Measurements from ENCODE around the gene ZNF396.

The ZNF396 gene

DNA sequence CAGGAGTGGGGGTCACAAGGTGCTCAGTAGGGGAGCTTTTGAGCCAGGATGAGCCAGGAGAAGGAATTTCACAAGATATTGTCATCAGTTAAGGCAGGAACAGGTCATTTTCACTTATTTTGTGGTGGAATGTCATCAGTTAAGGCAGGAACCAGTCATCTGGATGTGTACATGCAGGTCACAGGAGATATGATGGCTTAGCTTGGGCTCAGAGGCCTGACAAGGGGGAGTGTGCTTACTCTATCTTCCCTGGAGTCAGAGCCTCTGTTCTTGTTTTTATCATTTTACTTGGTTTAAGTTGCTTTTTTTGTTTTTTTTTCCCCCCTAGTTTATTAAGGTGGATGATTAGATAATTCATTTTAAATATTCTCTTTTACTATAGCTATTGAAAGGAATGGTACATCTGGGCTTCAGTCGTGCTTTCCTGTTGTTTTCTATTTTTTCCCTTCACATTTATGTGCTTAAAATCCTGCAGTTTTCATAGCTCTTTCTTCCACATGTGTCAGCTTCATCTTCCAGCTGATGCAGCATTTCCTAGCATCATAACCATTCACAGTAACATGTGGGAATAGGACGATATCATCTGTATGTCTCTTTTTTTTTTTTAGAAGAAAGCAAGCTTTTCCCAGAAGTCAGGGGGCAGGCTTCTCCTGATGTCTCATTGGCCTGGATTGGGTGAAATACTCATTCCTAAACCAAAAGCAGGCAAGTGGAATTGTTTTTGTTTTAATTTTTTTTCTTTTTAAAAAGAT, 15.4 kb downstream of the ZNF396 start:
- no peaks in the 10 kb centered on the region for H3K27me3 ChIP-seq (ENCODE audit: control insufficient read depth, insufficient read depth, low read length)
- H3K4me3 ChIP-seq (ENCODE audit: low read depth, low read length): no peak overlapping the region
- peaks cover 3% of the 10 kb centered on the region for H3K9me3 ChIP-seq (ENCODE audit: control insufficient read depth, insufficient read depth, low read depth, low read length)
- no peaks in the 10 kb centered on the region for H3K36me3 ChIP-seq (ENCODE audit: control insufficient read depth, insufficient read depth, low read length)
- no peak overlapping the region for H3K27ac ChIP-seq (ENCODE audit: low read depth, low read length)
- H3K9ac ChIP-seq (ENCODE audit: low read length): no peak overlapping the region
- no peaks in the 10 kb centered on the region for H3K4me1 ChIP-seq (ENCODE audit: control insufficient read depth, insufficient read depth, low read length)

DNA sequence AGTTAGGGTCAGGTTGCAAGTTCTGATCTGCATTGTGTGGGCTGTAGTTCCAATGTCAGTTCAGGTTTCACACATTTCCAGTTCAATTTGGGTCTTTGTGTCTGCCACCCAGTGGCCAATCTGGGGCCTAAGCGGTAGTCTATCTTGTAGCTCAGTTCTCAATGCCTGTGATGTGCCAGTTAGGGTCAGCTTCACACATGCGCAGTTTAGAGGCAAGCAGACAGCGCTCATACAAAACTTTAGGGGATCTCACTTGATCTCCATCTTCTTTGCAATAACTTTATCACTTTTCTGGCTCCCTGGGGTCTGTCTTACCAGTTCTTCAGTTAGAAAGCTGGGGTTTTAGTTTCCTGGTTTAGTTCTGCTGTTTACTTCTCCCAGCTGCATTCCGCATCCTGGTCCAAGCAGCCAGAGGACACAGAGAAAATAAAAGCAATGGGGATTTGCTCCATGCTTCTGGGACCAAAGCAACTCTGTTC, 22.0 kb downstream of the ZNF396 start:
- Histone ChIP-seq H3K27me3 (ENCODE audit: control insufficient read depth, insufficient read depth, low read length) (no peaks in the 10 kb centered on the region), H3K9ac (ENCODE audit: low read length) (no peak overlapping the region), H3K4me1 (ENCODE audit: control insufficient read depth, insufficient read depth, low read length) (peaks cover 11% of the 10 kb centered on the region), H3K27ac (ENCODE audit: low read depth, low read length) (no peak overlapping the region), H3K9me3 (ENCODE audit: control insufficient read depth, insufficient read depth, low read depth, low read length) (peaks cover 36% of the 10 kb centered on the region), H3K36me3 (ENCODE audit: control insufficient read depth, insufficient read depth, low read length) (no peaks in the 10 kb centered on the region), H3K4me3 (ENCODE audit: low read depth, low read length) (no peak overlapping the region)

DNA sequence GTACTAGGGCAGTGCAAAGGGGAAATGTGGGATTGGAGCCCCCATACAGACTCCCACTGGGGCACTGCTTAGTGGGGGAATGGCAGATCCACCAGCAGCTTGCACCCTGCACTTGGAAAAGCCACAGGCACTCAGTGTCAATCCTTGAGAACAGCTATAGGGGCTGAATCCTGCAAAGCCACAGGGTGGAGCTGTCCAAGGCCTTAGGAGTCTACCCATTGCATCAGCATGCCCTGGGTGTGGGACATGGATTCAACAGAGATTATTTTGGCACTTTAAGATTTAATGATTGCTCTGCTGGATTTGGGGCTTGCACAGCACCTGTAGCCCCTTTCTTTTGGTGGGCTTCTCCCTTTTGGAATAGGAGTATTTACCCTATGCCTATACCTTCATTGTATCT, 24.4 kb downstream of the ZNF396 start:
- Histone ChIP-seq H3K9ac (ENCODE audit: low read length) (no peak overlapping the region), H3K9me3 (ENCODE audit: control insufficient read depth, insufficient read depth, low read depth, low read length) (peaks cover 36% of the 10 kb centered on the region), H3K4me3 (ENCODE audit: low read depth, low read length) (no peak overlapping the region), H3K4me1 (ENCODE audit: control insufficient read depth, insufficient read depth, low read length) (peaks cover 11% of the 10 kb centered on the region), H3K27ac (ENCODE audit: low read depth, low read length) (no peak overlapping the region), H3K27me3 (ENCODE audit: control insufficient read depth, insufficient read depth, low read length) (no peaks in the 10 kb centered on the region), H3K36me3 (ENCODE audit: control insufficient read depth, insufficient read depth, low read length) (no peaks in the 10 kb centered on the region)

DNA sequence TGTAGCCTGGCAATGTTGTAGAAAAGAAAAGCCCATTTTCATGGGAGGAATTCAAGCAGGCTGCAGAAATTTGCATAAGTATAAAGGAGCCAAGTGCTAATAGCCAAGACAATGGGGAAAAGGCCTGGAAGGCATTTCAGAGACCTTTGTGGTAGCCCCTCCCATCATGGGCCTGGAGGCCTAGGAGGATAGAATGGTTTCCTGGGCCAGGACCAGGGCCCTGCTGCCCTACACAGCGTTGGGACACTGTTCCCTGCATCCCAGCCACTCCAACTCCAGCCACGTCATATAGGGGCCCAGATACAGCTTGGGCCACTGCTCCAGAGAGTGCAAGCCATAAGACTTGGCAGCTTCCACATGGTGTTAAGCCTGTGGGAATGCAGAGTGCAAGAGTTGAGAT, 24.9 kb downstream of the ZNF396 start:
- Histone ChIP-seq H3K27me3 (ENCODE audit: control insufficient read depth, insufficient read depth, low read length) (no peaks in the 10 kb centered on the region), H3K36me3 (ENCODE audit: control insufficient read depth, insufficient read depth, low read length) (no peaks in the 10 kb centered on the region), H3K4me1 (ENCODE audit: control insufficient read depth, insufficient read depth, low read length) (peaks cover 11% of the 10 kb centered on the region), H3K9me3 (ENCODE audit: control insufficient read depth, insufficient read depth, low read depth, low read length) (peaks cover 36% of the 10 kb centered on the region), H3K9ac (ENCODE audit: low read length) (no peak overlapping the region), H3K4me3 (ENCODE audit: low read depth, low read length) (no peak overlapping the region), H3K27ac (ENCODE audit: low read depth, low read length) (no peak overlapping the region)

- Histone ChIP-seq H3K9me3 (ENCODE audit: control insufficient read depth, insufficient read depth, low read depth, low read length) (peaks cover 23% of the 10 kb centered on the region), H3K27me3 (ENCODE audit: control insufficient read depth, insufficient read depth, low read length) (no peaks in the 10 kb centered on the region), H3K4me1 (ENCODE audit: control insufficient read depth, insufficient read depth, low read length) (peaks cover 11% of the 10 kb centered on the region), H3K36me3 (ENCODE audit: control insufficient read depth, insufficient read depth, low read length) (no peaks in the 10 kb centered on the region), H3K4me3 (ENCODE audit: low read depth, low read length) (no peak overlapping the region), H3K27ac (ENCODE audit: low read depth, low read length) (no peak overlapping the region), H3K9ac (ENCODE audit: low read length) (no peak overlapping the region)
Measured at GRCh38 chr18:35348001-35348400, 29.1 kb downstream of the ZNF396 start.

GRCh38 chr18:35345950-35346349, 31.2 kb downstream of the ZNF396 start:
- Histone ChIP-seq H3K9me3 (ENCODE audit: control insufficient read depth, insufficient read depth, low read depth, low read length) (peaks cover 3% of the 10 kb centered on the region; the same call in 1 of the 2 replicates), H3K4me1 (ENCODE audit: control insufficient read depth, insufficient read depth, low read length) (peaks cover 11% of the 10 kb centered on the region), H3K36me3 (ENCODE audit: control insufficient read depth, insufficient read depth, low read length) (peaks cover 3% of the 10 kb centered on the region), H3K4me3 (ENCODE audit: low read depth, low read length) (no peak overlapping the region), H3K27me3 (ENCODE audit: control insufficient read depth, insufficient read depth, low read length) (no peaks in the 10 kb centered on the region), H3K9ac (ENCODE audit: low read length) (no peak overlapping the region), H3K27ac (ENCODE audit: low read depth, low read length) (no peak overlapping the region)

GRCh38 chr18:35345460-35345921, 31.6 kb downstream of the ZNF396 start:
- Histone ChIP-seq H3K4me3 (ENCODE audit: low read depth, low read length) (no peak overlapping the region), H3K9me3 (ENCODE audit: control insufficient read depth, insufficient read depth, low read depth, low read length) (no peaks in the 10 kb centered on the region; the same call in 1 of the 2 replicates), H3K9ac (ENCODE audit: low read length) (no peak overlapping the region), H3K27ac (ENCODE audit: low read depth, low read length) (no peak overlapping the region), H3K4me1 (ENCODE audit: control insufficient read depth, insufficient read depth, low read length) (peaks cover 11% of the 10 kb centered on the region), H3K27me3 (ENCODE audit: control insufficient read depth, insufficient read depth, low read length) (no peaks in the 10 kb centered on the region), H3K36me3 (ENCODE audit: control insufficient read depth, insufficient read depth, low read length) (peaks cover 7% of the 10 kb centered on the region)

DNA sequence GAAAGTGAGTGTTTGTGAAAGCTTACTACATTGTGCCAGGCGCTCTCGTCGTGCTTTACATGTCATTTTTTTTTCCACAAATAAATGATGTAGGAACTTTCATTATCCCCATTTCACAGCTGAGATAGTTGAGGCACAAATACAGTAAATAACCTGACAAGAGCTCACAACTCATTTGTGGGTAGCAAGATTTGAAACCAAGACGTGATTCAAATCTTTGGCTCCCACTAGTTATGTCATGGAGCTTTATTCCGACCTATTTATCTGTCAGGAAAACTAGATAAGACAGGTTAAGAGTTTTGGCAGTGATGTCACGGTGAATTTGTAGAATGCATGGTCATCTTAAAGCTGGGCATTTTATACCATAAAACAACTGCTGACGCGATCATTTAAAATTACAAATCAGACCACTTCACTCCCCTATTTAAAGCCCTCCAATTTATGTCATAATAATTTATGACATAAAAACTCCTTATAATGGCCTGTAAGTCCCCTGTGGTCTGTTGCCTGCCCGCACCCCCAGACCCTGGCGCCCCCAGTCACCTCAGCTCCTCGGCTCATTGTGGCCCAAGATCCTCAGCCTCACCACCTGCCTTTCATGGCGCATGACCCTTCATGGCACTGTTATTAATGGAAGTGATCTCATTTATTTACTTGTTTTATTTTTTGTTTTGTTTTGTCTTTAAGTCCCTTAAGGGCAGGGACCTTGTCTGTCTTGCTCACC, 32.2 kb downstream of the ZNF396 start:
- H3K27me3 ChIP-seq (ENCODE audit: control insufficient read depth, insufficient read depth, low read length): no peaks in the 10 kb centered on the region
- H3K36me3 ChIP-seq (ENCODE audit: control insufficient read depth, insufficient read depth, low read length): peaks cover 13% of the 10 kb centered on the region
- H3K27ac ChIP-seq (ENCODE audit: low read depth, low read length): no peak overlapping the region
- H3K4me1 ChIP-seq (ENCODE audit: control insufficient read depth, insufficient read depth, low read length): peaks cover 11% of the 10 kb centered on the region
- H3K4me3 ChIP-seq (ENCODE audit: low read depth, low read length): peak overlapping the region; percentile 90
- peak overlapping the region; percentile 99 for H3K9ac ChIP-seq (ENCODE audit: low read length)
- H3K9me3 ChIP-seq (ENCODE audit: control insufficient read depth, insufficient read depth, low read depth, low read length): no peaks in the 10 kb centered on the region; the same call in 1 of the 2 replicates

DNA sequence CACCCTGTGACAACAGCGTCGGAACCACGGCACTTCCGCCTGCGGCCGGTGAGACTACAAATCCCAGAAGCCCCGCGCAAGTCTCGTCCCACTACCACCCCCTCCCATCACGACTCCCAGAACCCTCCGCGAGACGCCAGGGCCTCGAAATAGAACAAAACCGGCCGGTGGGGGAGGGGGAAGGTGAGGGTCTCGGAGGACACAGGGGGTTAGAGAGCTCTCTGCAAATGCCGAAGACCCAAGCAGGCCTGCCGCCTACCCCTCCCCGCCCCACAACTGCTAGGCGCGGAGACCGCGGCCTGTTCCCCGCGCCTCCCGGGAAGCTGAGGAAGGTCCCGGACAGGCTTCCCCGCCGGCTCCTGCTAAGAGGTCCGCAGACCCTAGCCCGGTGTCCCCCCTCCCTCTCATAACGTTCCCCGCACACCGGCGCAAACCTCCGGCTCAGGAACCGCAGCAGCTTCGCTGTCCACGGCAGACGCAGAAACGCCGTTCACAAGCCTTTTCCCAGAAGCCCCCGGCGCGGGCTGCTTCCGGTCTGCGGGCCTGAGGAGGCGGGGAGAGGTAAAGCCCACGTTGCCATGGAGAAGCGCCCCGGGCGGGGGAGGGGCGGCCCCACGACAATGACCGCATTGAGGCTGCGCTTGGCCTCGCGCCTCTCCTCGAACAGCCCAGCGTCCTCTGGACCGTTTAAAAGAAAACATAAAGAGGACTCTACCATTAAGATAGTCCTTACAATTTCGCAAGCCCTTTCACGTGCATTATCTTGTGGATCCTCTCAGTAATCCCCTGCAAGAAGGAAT, 33.0 kb downstream of the ZNF396 start, which contains the start of gene ZNF24:
TSS of gene ZNF24 (minus strand) at position 485 of the 800 bp plus-strand sequence. CDS start 3,770 bp downstream, outside the sequence.
- H3K27me3 ChIP-seq (ENCODE audit: control insufficient read depth, insufficient read depth, low read length): no peaks in the 10 kb centered on the region
- peak within 1 kb of the TSS; percentile 99 for H3K9ac ChIP-seq (ENCODE audit: low read length)
- peak within 1 kb of the TSS; percentile 99 for H3K27ac ChIP-seq (ENCODE audit: low read depth, low read length)
- H3K4me1 ChIP-seq (ENCODE audit: control insufficient read depth, insufficient read depth, low read length): peaks cover 11% of the 10 kb centered on the region
- H3K4me3 ChIP-seq (ENCODE audit: low read depth, low read length): peak within 1 kb of the TSS; percentile 90
- no peaks in the 10 kb centered on the region for H3K9me3 ChIP-seq (ENCODE audit: control insufficient read depth, insufficient read depth, low read depth, low read length)
- peaks cover 21% of the 10 kb centered on the region for H3K36me3 ChIP-seq (ENCODE audit: control insufficient read depth, insufficient read depth, low read length)

GRCh38 chr18:35343488-35343935, 33.6 kb downstream of the ZNF396 start:
- H3K9me3 ChIP-seq (ENCODE audit: control insufficient read depth, insufficient read depth, low read depth, low read length): no peaks in the 10 kb centered on the region
- peak overlapping the region; percentile 64 for H3K9ac ChIP-seq (ENCODE audit: low read length)
- H3K36me3 ChIP-seq (ENCODE audit: control insufficient read depth, insufficient read depth, low read length): peaks cover 27% of the 10 kb centered on the region
- H3K27me3 ChIP-seq (ENCODE audit: control insufficient read depth, insufficient read depth, low read length): no peaks in the 10 kb centered on the region
- no peak overlapping the region for H3K27ac ChIP-seq (ENCODE audit: low read depth, low read length)
- peak overlapping the region; percentile 90 for H3K4me3 ChIP-seq (ENCODE audit: low read depth, low read length)
- peaks cover 11% of the 10 kb centered on the region for H3K4me1 ChIP-seq (ENCODE audit: control insufficient read depth, insufficient read depth, low read length)
